NOMO-1 treated with dmso at 0.1 percent for 144 hours (cell line): ENCODE measurements around the gene CACNA2D3.

Experiments
- DNase-seq: peaks from one replicate; lab custom pipeline; 2025; ENCODE audit not compliant: unreplicated experiment; lab: John Stamatoyannopoulos, UW

CACNA2D3 gene

GRCh38 chr3:54714035-54714434 is 591.7 kb downstream of the CACNA2D3 start:
- DNase-seq = no peak

- no peak for DNase-seq
These were observed 595.2 kb downstream of the CACNA2D3 start for GRCh38 chr3:54717506-54717905.

GRCh38 chr3:54719914-54720313 is 597.6 kb downstream of the CACNA2D3 start:
- no peak for DNase-seq

- no peak for DNase-seq
These were observed 598.3 kb downstream of the CACNA2D3 start for GRCh38 chr3:54720604-54721003.

GRCh38 chr3:54731732-54732445 is 609.5 kb downstream of the CACNA2D3 start:
- DNase-seq = no peak

GRCh38 chr3:54733106-54734006 is 611.0 kb downstream of the CACNA2D3 start:
- no peak for DNase-seq

GRCh38 chr3:54736459-54736858 is 614.1 kb downstream of the CACNA2D3 start:
- no peak for DNase-seq

GRCh38 chr3:54743755-54744154 is 621.4 kb downstream of the CACNA2D3 start:
- DNase-seq = no peak

- no peak for DNase-seq
These were observed 621.9 kb downstream of the CACNA2D3 start for GRCh38 chr3:54744291-54744690.

GRCh38 chr3:54745843-54746242 is 623.5 kb downstream of the CACNA2D3 start:
- no peak for DNase-seq

- no peak for DNase-seq
These were observed 624.4 kb downstream of the CACNA2D3 start for GRCh38 chr3:54746722-54747121.

GRCh38 chr3:54755756-54756155 is 633.4 kb downstream of the CACNA2D3 start:
- no peak for DNase-seq

GRCh38 chr3:54756330-54756731 is 634.0 kb downstream of the CACNA2D3 start:
- DNase-seq = no peak

- no peak for DNase-seq
These were observed 636.1 kb downstream of the CACNA2D3 start for GRCh38 chr3:54758461-54758860.

GRCh38 chr3:54759166-54759565 is 636.8 kb downstream of the CACNA2D3 start:
- DNase-seq = no peak

- DNase-seq = no peak
These were observed 637.8 kb downstream of the CACNA2D3 start for GRCh38 chr3:54760201-54760600.

- no peak for DNase-seq
These were observed 639.3 kb downstream of the CACNA2D3 start for GRCh38 chr3:54761637-54762036.

- DNase-seq = no peak
These were observed 642.6 kb downstream of the CACNA2D3 start for GRCh38 chr3:54764911-54765310.

- no peak for DNase-seq
These were observed 648.7 kb downstream of the CACNA2D3 start for GRCh38 chr3:54771050-54771449.

- no peak for DNase-seq
These were observed 649.7 kb downstream of the CACNA2D3 start for GRCh38 chr3:54772051-54772450.

GRCh38 chr3:54772746-54773145 is 650.4 kb downstream of the CACNA2D3 start:
- DNase-seq = no peak

- no peak for DNase-seq
These were observed 650.9 kb downstream of the CACNA2D3 start for GRCh38 chr3:54773271-54773670.
